ENCODE data around the gene SNX30. TPM values are rescaled to one million over a fixed set of nuclear protein-coding genes. Genes with fewer than 3 reads are reported as not detected.

Gene SNX30
- total RNA-seq, 1 experiment from 2014 or later: 12.7 TPM

DNA sequence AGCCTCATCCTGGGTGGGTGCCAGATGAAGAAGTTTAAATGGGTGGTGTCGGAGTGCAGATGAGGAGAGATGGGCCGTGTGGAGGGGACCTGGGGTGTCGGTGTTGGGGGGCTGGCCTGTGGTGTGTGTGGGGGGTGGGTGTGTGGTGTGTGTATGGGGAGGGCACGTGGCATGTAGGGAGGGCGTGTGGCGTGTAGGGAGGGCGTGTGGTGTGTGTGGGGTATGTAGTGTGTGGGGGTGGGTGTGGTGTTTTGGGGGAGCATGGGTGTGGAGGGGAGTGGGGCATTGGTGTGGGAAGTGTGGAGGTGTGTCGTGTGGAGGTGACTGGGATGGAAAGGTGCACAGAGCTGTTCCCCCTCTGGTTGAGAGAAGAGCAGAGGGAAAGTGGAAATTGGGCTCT is 105.6 kb downstream of the SNX30 start:
- ChIA-PET POLR2A (no interaction called here), RAD21 (ENCODE audit: low non-redundant PET in 1 of 2, low total read pairs in 2 of 2, uncharacterized antibody in 2 of 2, unreplicated experiment in 2 of 2) (no interaction called here), CTCF (no interaction called here)
- no peak overlapping the region for H3K4me3 ChIP-seq (replicated peaks in 1 of 2; ENCODE audit: low read depth in 1 of 2, low read length in 2 of 2)
- TF ChIP-seq JUND (IDR thresholded peaks at IDR 0.05): no peak
- TF ChIP-seq TCF7L2 (IDR thresholded peaks at IDR 0.05; ENCODE audit: borderline replicate concordance, extremely low read depth, insufficient read depth, insufficient read length): no peak
- TF ChIP-seq, protein P1, sequence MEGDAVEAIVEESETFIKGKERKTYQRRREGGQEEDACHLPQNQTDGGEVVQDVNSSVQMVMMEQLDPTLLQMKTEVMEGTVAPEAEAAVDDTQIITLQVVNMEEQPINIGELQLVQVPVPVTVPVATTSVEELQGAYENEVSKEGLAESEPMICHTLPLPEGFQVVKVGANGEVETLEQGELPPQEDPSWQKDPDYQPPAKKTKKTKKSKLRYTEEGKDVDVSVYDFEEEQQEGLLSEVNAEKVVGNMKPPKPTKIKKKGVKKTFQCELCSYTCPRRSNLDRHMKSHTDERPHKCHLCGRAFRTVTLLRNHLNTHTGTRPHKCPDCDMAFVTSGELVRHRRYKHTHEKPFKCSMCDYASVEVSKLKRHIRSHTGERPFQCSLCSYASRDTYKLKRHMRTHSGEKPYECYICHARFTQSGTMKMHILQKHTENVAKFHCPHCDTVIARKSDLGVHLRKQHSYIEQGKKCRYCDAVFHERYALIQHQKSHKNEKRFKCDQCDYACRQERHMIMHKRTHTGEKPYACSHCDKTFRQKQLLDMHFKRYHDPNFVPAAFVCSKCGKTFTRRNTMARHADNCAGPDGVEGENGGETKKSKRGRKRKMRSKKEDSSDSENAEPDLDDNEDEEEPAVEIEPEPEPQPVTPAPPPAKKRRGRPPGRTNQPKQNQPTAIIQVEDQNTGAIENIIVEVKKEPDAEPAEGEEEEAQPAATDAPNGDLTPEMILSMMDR (IDR thresholded peaks at IDR 0.05 in 2 of 3, conservative IDR thresholded peaks at IDR 0.05 in 1 of 3; ENCODE audit: borderline replicate concordance in 1 of 3, insufficient read depth in 1 of 3, low read depth in 2 of 3, low read length in 2 of 3): no peak
- TF ChIP-seq YY1 (IDR thresholded peaks at IDR 0.05; ENCODE audit: extremely low read depth, insufficient replicate concordance, low read depth, low read length): no peak
- TF ChIP-seq SP1 (IDR thresholded peaks at IDR 0.05; ENCODE audit: low read depth): no peak
- TF ChIP-seq POLR2A (IDR thresholded peaks at IDR 0.05; ENCODE audit: borderline replicate concordance, extremely low read depth, insufficient read depth, insufficient read length): no peak
- TF ChIP-seq, protein P2, sequence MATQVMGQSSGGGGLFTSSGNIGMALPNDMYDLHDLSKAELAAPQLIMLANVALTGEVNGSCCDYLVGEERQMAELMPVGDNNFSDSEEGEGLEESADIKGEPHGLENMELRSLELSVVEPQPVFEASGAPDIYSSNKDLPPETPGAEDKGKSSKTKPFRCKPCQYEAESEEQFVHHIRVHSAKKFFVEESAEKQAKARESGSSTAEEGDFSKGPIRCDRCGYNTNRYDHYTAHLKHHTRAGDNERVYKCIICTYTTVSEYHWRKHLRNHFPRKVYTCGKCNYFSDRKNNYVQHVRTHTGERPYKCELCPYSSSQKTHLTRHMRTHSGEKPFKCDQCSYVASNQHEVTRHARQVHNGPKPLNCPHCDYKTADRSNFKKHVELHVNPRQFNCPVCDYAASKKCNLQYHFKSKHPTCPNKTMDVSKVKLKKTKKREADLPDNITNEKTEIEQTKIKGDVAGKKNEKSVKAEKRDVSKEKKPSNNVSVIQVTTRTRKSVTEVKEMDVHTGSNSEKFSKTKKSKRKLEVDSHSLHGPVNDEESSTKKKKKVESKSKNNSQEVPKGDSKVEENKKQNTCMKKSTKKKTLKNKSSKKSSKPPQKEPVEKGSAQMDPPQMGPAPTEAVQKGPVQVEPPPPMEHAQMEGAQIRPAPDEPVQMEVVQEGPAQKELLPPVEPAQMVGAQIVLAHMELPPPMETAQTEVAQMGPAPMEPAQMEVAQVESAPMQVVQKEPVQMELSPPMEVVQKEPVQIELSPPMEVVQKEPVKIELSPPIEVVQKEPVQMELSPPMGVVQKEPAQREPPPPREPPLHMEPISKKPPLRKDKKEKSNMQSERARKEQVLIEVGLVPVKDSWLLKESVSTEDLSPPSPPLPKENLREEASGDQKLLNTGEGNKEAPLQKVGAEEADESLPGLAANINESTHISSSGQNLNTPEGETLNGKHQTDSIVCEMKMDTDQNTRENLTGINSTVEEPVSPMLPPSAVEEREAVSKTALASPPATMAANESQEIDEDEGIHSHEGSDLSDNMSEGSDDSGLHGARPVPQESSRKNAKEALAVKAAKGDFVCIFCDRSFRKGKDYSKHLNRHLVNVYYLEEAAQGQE (IDR thresholded peaks at IDR 0.05; ENCODE audit: low read depth): no peak
- no peak for TF ChIP-seq CEBPB (IDR thresholded peaks at IDR 0.05; ENCODE audit: low read depth)
- TF ChIP-seq FOSL1 (IDR thresholded peaks at IDR 0.05; ENCODE audit: low read depth): no peak
- no peak for TF ChIP-seq CBX3 (IDR thresholded peaks at IDR 0.05; ENCODE audit: low read depth)
- no peak for TF ChIP-seq ELF1 (IDR thresholded peaks at IDR 0.05; ENCODE audit: borderline replicate concordance, low read depth)
- TF ChIP-seq, protein P3, sequence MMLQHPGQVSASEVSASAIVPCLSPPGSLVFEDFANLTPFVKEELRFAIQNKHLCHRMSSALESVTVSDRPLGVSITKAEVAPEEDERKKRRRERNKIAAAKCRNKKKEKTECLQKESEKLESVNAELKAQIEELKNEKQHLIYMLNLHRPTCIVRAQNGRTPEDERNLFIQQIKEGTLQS (IDR thresholded peaks at IDR 0.05): no peak
- TF ChIP-seq POLR2AphosphoS5 (IDR thresholded peaks at IDR 0.05; ENCODE audit: low read depth, low read length): no peak
- TF ChIP-seq, protein P4, sequence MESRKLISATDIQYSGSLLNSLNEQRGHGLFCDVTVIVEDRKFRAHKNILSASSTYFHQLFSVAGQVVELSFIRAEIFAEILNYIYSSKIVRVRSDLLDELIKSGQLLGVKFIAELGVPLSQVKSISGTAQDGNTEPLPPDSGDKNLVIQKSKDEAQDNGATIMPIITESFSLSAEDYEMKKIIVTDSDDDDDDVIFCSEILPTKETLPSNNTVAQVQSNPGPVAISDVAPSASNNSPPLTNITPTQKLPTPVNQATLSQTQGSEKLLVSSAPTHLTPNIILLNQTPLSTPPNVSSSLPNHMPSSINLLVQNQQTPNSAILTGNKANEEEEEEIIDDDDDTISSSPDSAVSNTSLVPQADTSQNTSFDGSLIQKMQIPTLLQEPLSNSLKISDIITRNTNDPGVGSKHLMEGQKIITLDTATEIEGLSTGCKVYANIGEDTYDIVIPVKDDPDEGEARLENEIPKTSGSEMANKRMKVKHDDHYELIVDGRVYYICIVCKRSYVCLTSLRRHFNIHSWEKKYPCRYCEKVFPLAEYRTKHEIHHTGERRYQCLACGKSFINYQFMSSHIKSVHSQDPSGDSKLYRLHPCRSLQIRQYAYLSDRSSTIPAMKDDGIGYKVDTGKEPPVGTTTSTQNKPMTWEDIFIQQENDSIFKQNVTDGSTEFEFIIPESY (IDR thresholded peaks at IDR 0.05; ENCODE audit: extremely low read depth, insufficient replicate concordance, low read length): no peak
- no peaks in the 10 kb centered on the region for H3K9me3 ChIP-seq (ENCODE audit: control insufficient read depth in 1 of 2, insufficient read depth in 1 of 2, low read depth in 1 of 2, low read length in 2 of 2)
- no peaks in the 10 kb centered on the region for H3K79me2 ChIP-seq (ENCODE audit: insufficient read depth, low read length)
- intact Hi-C loops (cut with micrococcal nuclease): no loop called here
- no peaks in the 10 kb centered on the region for H3K36me3 ChIP-seq (ENCODE audit: control insufficient read depth in 1 of 2, insufficient read depth in 2 of 2, low read length in 2 of 2)
- no peak overlapping the region for H3K27ac ChIP-seq (ENCODE audit: low read depth, low read length)
- H4K20me1 ChIP-seq (ENCODE audit: insufficient read depth): no peaks in the 10 kb centered on the region
- H2AFZ ChIP-seq (ENCODE audit: low read depth, low read length, poor library complexity, severe bottlenecking): no peak overlapping the region
- no peak for DNase-seq (ENCODE audit: low read depth, low spot score)
- no peaks in the 10 kb centered on the region for H3K27me3 ChIP-seq (ENCODE audit: insufficient read depth, low read length)
- no peaks in the 10 kb centered on the region for H3K9me2 ChIP-seq (ENCODE audit: insufficient read depth)
- BruUV-seq (replicated peaks): no TSS peak
- no peak overlapping the region for H3K4me2 ChIP-seq (ENCODE audit: low read length)
- H3K4me1 ChIP-seq (ENCODE audit: control insufficient read depth in 1 of 2, insufficient read depth in 2 of 2, low read length in 2 of 2): no peaks in the 10 kb centered on the region
- ATAC-seq: no peak
- no peak overlapping the region for H3K9ac ChIP-seq (ENCODE audit: low read length)
